DND-41 (cell line): ENCODE results near the gene FBXO46.

Experiments used
- EZH2 ChIP-seq: IDR thresholded peaks from 3 replicates; pipeline ENCODE4 v1.6.1; 2012; ENCODE audit warnings: borderline replicate concordance, low read depth, mild to moderate bottlenecking, moderate library complexity, low read length, inconsistent platforms; ENCODE audit not compliant: severe bottlenecking
- TF ChIP-seq, protein P1 (sequence below): IDR thresholded peaks from 2 replicates; pipeline ENCODE4 v1.5.1; 2012; ENCODE audit warnings: borderline replicate concordance, low read length, moderate library complexity, mild to moderate bottlenecking; ENCODE audit not compliant: poor library complexity, severe bottlenecking; ENCODE audit errors: extremely low read depth

DNA sequence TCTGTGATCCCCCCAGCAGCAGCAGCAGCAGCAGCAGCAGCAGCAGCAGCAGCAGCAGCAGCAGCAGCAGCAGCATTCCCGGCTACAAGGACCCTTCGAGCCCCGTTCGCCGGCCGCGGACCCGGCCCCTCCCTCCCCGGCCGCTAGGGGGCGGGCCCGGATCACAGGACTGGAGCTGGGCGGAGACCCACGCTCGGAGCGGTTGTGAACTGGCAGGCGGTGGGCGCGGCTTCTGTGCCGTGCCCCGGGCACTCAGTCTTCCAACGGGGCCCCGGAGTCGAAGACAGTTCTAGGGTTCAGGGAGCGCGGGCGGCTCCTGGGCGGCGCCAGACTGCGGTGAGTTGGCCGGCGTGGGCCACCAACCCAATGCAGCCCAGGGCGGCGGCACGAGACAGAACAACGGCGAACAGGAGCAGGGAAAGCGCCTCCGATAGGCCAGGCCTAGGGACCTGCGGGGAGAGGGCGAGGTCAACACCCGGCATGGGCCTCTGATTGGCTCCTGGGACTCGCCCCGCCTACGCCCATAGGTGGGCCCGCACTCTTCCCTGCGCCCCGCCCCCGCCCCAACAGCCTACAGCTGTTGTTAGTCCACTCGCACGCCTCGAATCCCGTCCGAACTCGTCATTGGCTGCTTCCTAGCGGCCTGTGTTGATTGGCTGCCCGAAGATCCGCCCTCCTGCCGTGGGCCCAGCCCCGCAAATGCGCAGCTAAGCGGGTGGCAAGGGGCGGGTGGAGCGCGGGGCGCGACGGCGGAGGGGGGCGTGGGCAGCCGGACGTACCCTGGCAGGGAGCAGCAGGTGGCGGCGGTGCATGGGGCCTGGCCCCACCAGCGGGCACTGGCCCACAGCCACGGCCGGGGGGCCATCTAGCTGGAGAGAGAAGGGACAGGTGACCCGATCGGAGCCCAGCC lies 39.8 kb upstream of the FBXO46 start:
- TF ChIP-seq, protein P1, sequence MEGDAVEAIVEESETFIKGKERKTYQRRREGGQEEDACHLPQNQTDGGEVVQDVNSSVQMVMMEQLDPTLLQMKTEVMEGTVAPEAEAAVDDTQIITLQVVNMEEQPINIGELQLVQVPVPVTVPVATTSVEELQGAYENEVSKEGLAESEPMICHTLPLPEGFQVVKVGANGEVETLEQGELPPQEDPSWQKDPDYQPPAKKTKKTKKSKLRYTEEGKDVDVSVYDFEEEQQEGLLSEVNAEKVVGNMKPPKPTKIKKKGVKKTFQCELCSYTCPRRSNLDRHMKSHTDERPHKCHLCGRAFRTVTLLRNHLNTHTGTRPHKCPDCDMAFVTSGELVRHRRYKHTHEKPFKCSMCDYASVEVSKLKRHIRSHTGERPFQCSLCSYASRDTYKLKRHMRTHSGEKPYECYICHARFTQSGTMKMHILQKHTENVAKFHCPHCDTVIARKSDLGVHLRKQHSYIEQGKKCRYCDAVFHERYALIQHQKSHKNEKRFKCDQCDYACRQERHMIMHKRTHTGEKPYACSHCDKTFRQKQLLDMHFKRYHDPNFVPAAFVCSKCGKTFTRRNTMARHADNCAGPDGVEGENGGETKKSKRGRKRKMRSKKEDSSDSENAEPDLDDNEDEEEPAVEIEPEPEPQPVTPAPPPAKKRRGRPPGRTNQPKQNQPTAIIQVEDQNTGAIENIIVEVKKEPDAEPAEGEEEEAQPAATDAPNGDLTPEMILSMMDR, result peak; percentile 91
- no peak for TF ChIP-seq EZH2
